GM21786 (cell line): Measurements from ENCODE around the gene ARNT2.

ENCODE experiments used
- ATAC-seq: cut with Tn5 transposase; IDR thresholded peaks from one replicate; pipeline ENCODE4 v1.9.1; 2021; ENCODE audit not compliant: unreplicated experiment

ARNT2 gene

GRCh38 chr15:80441041-80441440 lies 36.9 kb downstream of the ARNT2 start:
- no peak for ATAC-seq

- no peak for ATAC-seq
These were observed 37.5 kb downstream of the ARNT2 start for GRCh38 chr15:80441714-80442113.

- no peak for ATAC-seq
These were observed 38.7 kb downstream of the ARNT2 start for GRCh38 chr15:80442728-80443403.

GRCh38 chr15:80444680-80445251 lies 40.6 kb downstream of the ARNT2 start:
- no peak for ATAC-seq

GRCh38 chr15:80445300-80446041 lies 41.3 kb downstream of the ARNT2 start:
- ATAC-seq: no peak

- no peak for ATAC-seq
These were observed 42.9 kb downstream of the ARNT2 start for GRCh38 chr15:80447077-80447476.

- ATAC-seq: no peak
These were observed 45.6 kb downstream of the ARNT2 start for GRCh38 chr15:80449825-80450224.

GRCh38 chr15:80450811-80451321 lies 46.7 kb downstream of the ARNT2 start:
- ATAC-seq: no peak

GRCh38 chr15:80452166-80452565 lies 48.0 kb downstream of the ARNT2 start:
- no peak for ATAC-seq

- ATAC-seq: no peak
These were observed 51.0 kb downstream of the ARNT2 start for GRCh38 chr15:80455051-80455648.

- no peak for ATAC-seq
These were observed 51.7 kb downstream of the ARNT2 start for GRCh38 chr15:80455668-80456442.

GRCh38 chr15:80456517-80457492 lies 52.6 kb downstream of the ARNT2 start:
- ATAC-seq: no peak

GRCh38 chr15:80457896-80458295 lies 53.7 kb downstream of the ARNT2 start:
- no peak for ATAC-seq

GRCh38 chr15:80458580-80458979 lies 54.4 kb downstream of the ARNT2 start:
- no peak for ATAC-seq

- ATAC-seq: no peak
These were observed 55.2 kb downstream of the ARNT2 start for GRCh38 chr15:80459380-80459779.

- no peak for ATAC-seq
These were observed 55.6 kb downstream of the ARNT2 start for GRCh38 chr15:80459818-80460217.

- ATAC-seq: no peak
These were observed 57.3 kb downstream of the ARNT2 start for GRCh38 chr15:80461356-80462095.

- ATAC-seq: no peak
These were observed 57.9 kb downstream of the ARNT2 start for GRCh38 chr15:80462111-80462510.
